HCT116 (cell line): ENCODE measurements around the gene GRM1.

Experiments
- CTCF ChIP-seq, 3 experiments: fragments of 200-600 bp in 1 of 3; sonication (generic) in 1 of 3; IDR thresholded peaks in 2 of 3; conservative IDR thresholded peaks in 1 of 3; 2 replicates each; pipeline ENCODE4 v1.5.1; 2012 to 2017; ENCODE audit warnings: low read depth in 2 of 3, low read length in 2 of 3, antibody characterized with exemption in 1 of 3, borderline replicate concordance in 1 of 3, control low read depth in 1 of 3, mild to moderate bottlenecking in 1 of 3, mixed read lengths in 1 of 3, mixed run types in 1 of 3, moderate library complexity in 1 of 3; ENCODE audit not compliant: insufficient read depth in 1 of 3
- POLR2A ChIP-seq: IDR thresholded peaks from 2 replicates; pipeline ENCODE4 v1.7.0; 2011; ENCODE audit warnings: borderline replicate concordance; ENCODE audit not compliant: insufficient read depth, insufficient read length; ENCODE audit errors: extremely low read depth
- POLR2AphosphoS5 ChIP-seq: IDR thresholded peaks from 2 replicates; pipeline ENCODE4 v1.6.1; 2011; ENCODE audit warnings: mild to moderate bottlenecking, low read depth, low read length, moderate library complexity
- YY1 ChIP-seq: IDR thresholded peaks from 2 replicates; pipeline ENCODE4 v1.6.1; 2011; ENCODE audit warnings: low read length, low read depth, moderate library complexity, mild to moderate bottlenecking; ENCODE audit not compliant: insufficient replicate concordance; ENCODE audit errors: extremely low read depth
- ZNF274 ChIP-seq: fragments of 200-500 bp; sonication (Bioruptor generic); IDR thresholded peaks from 2 replicates; pipeline ENCODE4 v1.6.1; 2014; ENCODE audit warnings: mild to moderate bottlenecking, low read depth, low read length, inconsistent platforms

- TF ChIP-seq CTCF (IDR thresholded peaks at IDR 0.05 in 2 of 3, conservative IDR thresholded peaks at IDR 0.05 in 1 of 3; ENCODE audit: borderline replicate concordance in 1 of 3, insufficient read depth in 1 of 3, low read depth in 2 of 3, low read length in 2 of 3) (no peak), POLR2AphosphoS5 (no peak), POLR2A (no peak), YY1 (no peak), ZNF274 (no peak)
These were observed 308.5 kb downstream of the GRM1 start for GRCh38 chr6:146337376-146337775.
